ENCODE results near the gene ABCA2.

ABCA2 gene

GRCh38 chr9:137015540-137015930 is 12.5 kb downstream of the ABCA2 start:
- no peak for DNase-seq

GRCh38 chr9:137014776-137015539 is 13.1 kb downstream of the ABCA2 start:
- DNase-seq: no peak

- DNase-seq: no peak
Measured at GRCh38 chr9:137014166-137014565, 13.9 kb downstream of the ABCA2 start.

GRCh38 chr9:137013571-137013940 is 14.5 kb downstream of the ABCA2 start:
- DNase-seq: no peak

- DNase-seq: no peak
Measured at GRCh38 chr9:137012694-137013570, 15.1 kb downstream of the ABCA2 start.

GRCh38 chr9:137011907-137012675 is 15.9 kb downstream of the ABCA2 start:
- DNase-seq: no peak

GRCh38 chr9:137011156-137011555 is 16.9 kb downstream of the ABCA2 start:
- DNase-seq: no peak

GRCh38 chr9:137009938-137010732 is 17.9 kb downstream of the ABCA2 start:
- no peak for DNase-seq

GRCh38 chr9:137009217-137009616 is 18.8 kb downstream of the ABCA2 start:
- no peak for DNase-seq

GRCh38 chr9:137008312-137008711 is 19.7 kb downstream of the ABCA2 start:
- no peak for DNase-seq

GRCh38 chr9:137007816-137008270 is 20.2 kb downstream of the ABCA2 start:
- no peak for DNase-seq

GRCh38 chr9:137007108-137007815 is 20.8 kb downstream of the ABCA2 start:
- DNase-seq: no peak

GRCh38 chr9:137006116-137007003 is 21.7 kb downstream of the ABCA2 start:
- no peak for DNase-seq

- peak; percentile 11 to 29 for DNase-seq
Measured at GRCh38 chr9:137004285-137004684, 23.8 kb downstream of the ABCA2 start.

- no peak for DNase-seq
Measured at GRCh38 chr9:137002646-137003041, 25.4 kb downstream of the ABCA2 start.

GRCh38 chr9:137001857-137002645 is 26.0 kb downstream of the ABCA2 start:
- DNase-seq: no peak

- peak; percentile 18 to 55 for DNase-seq
Measured at GRCh38 chr9:137000177-137000930, 27.7 kb downstream of the ABCA2 start.

- DNase-seq: peak; percentile 36 to 58
Measured at GRCh38 chr9:136997830-136998234, 30.2 kb downstream of the ABCA2 start.

GRCh38 chr9:136997371-136997770 is 30.7 kb downstream of the ABCA2 start:
- peak; percentile 11 to 16 for DNase-seq
